GM21723 (cell line): Measurements from ENCODE around the gene EXTL1.
A peak's percentile ranks its signal among the peaks of the same experiment; 100 is the strongest.

Source experiments
- ATAC-seq: cut with Tn5 transposase; IDR thresholded peaks from one replicate; pipeline ENCODE4 v1.9.1; 2021; ENCODE audit warnings: mild to moderate bottlenecking, moderate library complexity; ENCODE audit not compliant: unreplicated experiment

EXTL1 gene

DNA sequence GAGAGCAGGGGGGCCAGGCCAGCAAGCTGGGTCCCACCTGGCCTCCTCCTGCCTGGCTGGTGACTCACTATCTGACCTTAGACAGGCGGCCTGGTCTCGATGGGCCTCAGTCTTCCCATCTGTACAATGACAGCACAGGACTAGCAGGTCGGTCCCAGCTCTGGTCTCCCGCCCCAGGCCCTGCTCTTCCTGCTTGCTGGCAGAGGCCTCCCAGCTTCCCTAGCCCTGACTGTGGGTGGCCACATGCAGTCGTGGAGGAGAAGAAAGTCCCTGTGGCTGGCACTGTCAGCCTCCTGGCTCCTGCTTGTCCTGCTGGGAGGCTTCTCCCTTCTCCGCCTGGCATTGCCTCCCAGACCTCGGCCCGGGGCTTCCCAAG lies 817 bp downstream of the EXTL1 start:
- ATAC-seq, result no peak

GRCh38 chr1:26023009-26023408 lies 1.4 kb downstream of the EXTL1 start:
- no peak for ATAC-seq

- no peak for ATAC-seq
Measured at GRCh38 chr1:26023826-26024225, 2.3 kb downstream of the EXTL1 start.

DNA sequence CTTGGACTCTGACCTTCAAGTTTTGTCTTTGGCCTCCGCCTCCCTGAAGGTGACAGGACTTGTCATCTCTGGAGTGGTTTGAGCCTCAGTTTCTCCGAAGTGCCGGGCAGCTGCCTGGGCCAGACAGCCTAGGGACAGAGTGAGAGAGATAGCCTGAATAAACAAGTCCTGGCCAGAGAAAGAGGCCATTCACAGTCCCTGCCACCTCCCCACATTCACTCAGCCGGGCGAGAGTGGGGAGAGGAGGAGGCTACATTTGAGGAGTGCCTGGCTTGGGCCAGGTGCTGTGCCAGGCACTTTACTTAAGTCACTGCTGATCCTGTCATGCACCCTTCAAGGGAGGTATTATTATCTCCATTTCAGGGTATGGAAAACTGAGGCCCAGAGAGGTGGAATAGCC lies 3.5 kb downstream of the EXTL1 start:
- no peak for ATAC-seq

GRCh38 chr1:26025517-26025916 lies 3.9 kb downstream of the EXTL1 start:
- ATAC-seq, result no peak

GRCh38 chr1:26027716-26028489 lies 6.3 kb downstream of the EXTL1 start:
- ATAC-seq, result no peak

DNA sequence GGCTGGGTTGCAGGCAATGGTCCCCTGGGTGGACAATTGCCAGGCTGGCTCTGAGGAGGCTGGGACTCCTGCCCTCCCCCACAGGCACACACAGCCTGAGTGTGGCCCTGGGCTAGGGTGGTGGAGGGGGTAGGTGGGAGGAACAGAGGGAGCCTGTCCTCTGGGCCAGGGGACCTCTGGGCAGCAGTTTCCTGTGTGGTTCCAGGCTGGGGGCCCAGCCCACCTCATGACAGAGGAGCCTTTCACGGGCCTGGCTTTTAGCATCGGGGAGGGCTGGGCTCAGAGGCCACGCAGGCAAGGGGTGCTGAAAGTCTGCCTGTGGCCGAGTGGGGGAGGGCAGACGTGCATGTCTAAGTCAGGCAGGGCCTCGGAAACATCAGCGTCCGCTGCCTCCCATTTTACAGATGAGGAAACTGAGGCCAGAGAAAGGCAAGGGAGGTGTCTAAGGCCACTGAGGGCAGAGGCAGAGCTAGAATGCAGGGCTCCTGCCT lies 7.0 kb downstream of the EXTL1 start:
- ATAC-seq, result no peak

GRCh38 chr1:26029054-26029863 lies 7.7 kb downstream of the EXTL1 start:
- ATAC-seq, result no peak

GRCh38 chr1:26029864-26030481 lies 8.4 kb downstream of the EXTL1 start:
- ATAC-seq, result no peak

GRCh38 chr1:26031196-26031595 lies 9.6 kb downstream of the EXTL1 start:
- ATAC-seq, result no peak

- ATAC-seq, result no peak
Measured at GRCh38 chr1:26031611-26032220, 10.1 kb downstream of the EXTL1 start.

GRCh38 chr1:26032656-26033357 lies 11.2 kb downstream of the EXTL1 start:
- ATAC-seq, result no peak

DNA sequence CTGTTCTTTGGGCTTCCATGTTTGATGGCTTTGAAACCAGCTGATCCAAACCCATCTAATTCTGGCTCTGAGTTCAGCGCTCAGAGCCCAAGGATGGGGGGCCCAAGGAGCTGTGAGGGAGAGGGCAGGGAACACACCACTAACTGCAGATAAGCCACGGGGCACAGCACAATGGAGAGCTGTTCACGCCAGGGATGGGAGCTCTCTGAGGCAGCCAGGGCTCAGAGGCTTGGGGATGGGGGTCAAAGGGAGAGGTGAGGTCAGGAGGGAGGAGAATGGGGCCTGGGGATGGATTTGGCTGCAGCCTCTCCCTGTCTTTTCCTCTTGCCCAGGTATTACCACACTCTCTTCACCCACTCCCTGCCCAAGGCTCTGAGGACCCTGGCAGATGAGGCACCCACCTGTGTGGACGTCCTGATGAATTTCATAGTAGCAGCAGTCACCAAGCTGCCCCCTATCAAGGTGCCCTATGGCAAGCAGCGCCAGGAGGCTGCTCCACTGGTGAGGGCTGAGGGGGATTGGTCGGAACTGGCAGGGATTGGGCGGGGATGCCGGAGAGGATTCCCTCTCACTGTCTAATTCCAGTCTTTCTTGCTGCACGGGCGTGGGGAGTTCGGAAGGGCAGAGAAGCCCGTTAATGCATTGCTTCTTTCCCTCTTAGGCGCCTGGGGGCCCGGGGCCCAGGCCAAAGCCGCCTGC lies 13.1 kb downstream of the EXTL1 start:
- ATAC-seq, result no peak

GRCh38 chr1:26035203-26035958 lies 13.8 kb downstream of the EXTL1 start:
- peak; percentile 81 for ATAC-seq

DNA sequence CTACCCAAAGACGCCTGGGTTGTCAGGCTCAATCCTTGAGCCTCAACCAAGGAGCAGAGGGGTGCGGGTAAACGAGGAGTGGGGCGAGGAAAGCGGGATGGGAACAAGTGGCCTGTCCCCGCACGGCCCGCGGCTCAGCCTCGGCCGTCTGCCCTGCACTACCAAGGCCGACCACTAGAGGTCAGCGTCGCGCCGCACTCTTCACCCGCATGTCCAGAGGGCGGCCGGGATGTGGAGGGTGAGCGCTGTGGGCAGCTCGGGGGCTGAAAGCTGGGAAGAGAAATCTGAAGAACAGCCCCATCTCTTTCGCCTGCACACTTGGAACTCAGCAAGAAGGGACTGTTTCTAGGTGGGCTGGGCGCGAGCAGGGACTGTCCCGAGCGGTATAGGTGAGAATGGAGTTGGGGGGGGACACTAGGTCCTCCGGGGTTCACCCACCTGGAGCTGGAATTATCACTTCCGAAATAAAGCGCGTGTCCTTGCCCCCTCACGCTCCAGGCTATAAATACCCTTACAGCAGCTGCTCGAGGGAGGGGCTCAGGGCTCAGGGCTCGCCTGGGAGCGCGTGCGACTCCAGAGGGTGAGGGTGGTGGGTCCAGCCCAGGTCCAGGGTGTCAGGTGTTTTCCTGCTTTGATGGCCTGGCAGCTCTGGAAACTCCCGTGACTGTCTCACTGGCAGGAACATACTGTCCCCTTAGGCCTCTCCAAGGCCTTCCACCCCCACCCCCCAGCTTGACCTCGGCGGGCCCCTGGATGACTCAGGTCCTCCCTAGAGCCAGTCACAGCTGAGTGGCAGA lies 14.6 kb downstream of the EXTL1 start:
- peak; percentile 68 for ATAC-seq

DNA sequence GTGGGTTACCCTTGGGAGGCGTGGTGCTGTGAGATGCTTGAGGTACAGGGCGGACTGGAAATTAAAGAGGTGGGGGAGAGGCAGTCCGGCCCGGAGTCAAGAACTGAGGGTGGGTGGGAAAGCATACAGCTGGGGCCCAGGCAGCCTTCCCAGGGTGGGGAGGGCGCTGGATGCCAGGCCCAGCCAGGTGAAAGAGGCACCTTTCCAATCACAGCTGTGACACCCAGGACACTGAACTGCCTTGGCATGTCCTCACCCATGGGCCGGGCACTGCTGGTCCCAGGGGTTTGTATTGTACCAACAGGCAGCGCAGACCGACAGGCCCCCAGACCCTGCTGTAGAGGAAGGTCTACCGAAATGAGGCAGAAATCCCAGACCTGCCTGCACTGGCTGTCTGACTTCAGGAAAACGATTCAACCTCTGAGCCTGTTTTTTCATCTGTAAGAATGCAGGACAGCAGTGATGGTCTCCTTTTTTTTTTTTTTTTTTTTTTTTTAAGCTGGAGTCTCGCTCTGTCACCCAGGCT lies 15.2 kb downstream of the EXTL1 start:
- ATAC-seq, result no peak

DNA sequence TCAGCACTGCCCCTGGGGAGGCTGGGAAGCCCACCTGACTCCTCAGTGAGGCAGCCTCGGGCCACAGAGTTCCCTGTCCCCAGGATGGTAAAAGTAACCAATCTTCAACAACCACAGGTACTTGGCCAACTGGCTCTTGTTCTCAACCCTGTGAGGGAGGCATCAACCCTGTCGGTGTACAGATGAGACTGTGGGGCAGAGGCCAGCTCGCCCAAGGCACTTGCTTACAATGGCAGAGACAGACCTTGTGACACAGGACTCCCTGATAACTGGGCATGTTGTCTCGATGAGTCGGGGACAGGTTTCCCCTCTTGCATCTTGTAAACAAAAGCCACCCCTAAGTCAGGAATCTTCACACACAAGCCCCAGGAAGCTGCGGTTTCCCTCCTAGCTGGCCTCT lies 16.3 kb downstream of the EXTL1 start:
- no peak for ATAC-seq

- ATAC-seq, result no peak
Measured at GRCh38 chr1:26038477-26038876, 16.9 kb downstream of the EXTL1 start.
